Dermis blood vessel endothelial cell (primary cell): ENCODE results near the gene TSLP. TPM values are rescaled to one million over a fixed set of nuclear protein-coding genes. Genes with fewer than 3 reads are reported as not detected.

Source experiments
- DNase-seq: peaks from one replicate; pipeline ENCODE4 v3.0.0; 2010
- total RNA-seq: library from RNA; depleted of rRNA; stranded (reverse); fragments of >200 nt; gene quantifications from 2 replicates; pipeline ENCODE4 v1.2.3, GENCODE V29; 2014

TSLP gene
- total RNA-seq, 1 donor from 2014 or later: under 0.01 TPM

GRCh38 chr5:111099058-111099778, 27.7 kb downstream of the TSLP start:
- DNase-seq: peak; percentile 51

GRCh38 chr5:111106320-111106948, 34.9 kb downstream of the TSLP start:
- no peak for DNase-seq

- DNase-seq: no peak
These were observed 35.9 kb downstream of the TSLP start for GRCh38 chr5:111107371-111107770.

GRCh38 chr5:111111956-111112355, 40.4 kb downstream of the TSLP start:
- no peak for DNase-seq

GRCh38 chr5:111113678-111114077, 42.2 kb downstream of the TSLP start:
- DNase-seq: no peak

GRCh38 chr5:111115229-111115628, 43.7 kb downstream of the TSLP start:
- no peak for DNase-seq

GRCh38 chr5:111116550-111116949, 45.0 kb downstream of the TSLP start:
- no peak for DNase-seq

GRCh38 chr5:111117136-111117535, 45.6 kb downstream of the TSLP start:
- DNase-seq: no peak

- no peak for DNase-seq
These were observed 47.7 kb downstream of the TSLP start for GRCh38 chr5:111119221-111119620.

GRCh38 chr5:111119856-111120255, 48.3 kb downstream of the TSLP start:
- no peak for DNase-seq

GRCh38 chr5:111120911-111121310, 49.4 kb downstream of the TSLP start:
- DNase-seq: no peak

GRCh38 chr5:111121926-111122325, 50.4 kb downstream of the TSLP start:
- DNase-seq: no peak

- DNase-seq: no peak
These were observed 50.9 kb downstream of the TSLP start for GRCh38 chr5:111122398-111122797.

- no peak for DNase-seq
These were observed 53.3 kb downstream of the TSLP start for GRCh38 chr5:111124793-111125192.

GRCh38 chr5:111126896-111127295, 55.4 kb downstream of the TSLP start:
- DNase-seq: no peak

Other genes with a start within 250 kb of the TSLP start
- gene WDR36, start 20.6 kb downstream of the TSLP start, total RNA-seq: 58.4 and 64.0 TPM in 2 replicates
- under 0.01 and 0.28 TPM in 2 replicates for gene CAMK4, start 152.7 kb downstream of the TSLP start, total RNA-seq